GM12874 (cell line): ENCODE measurements around the gene GOLPH3.
A peak's percentile ranks its signal among the peaks of the same experiment; 100 is the strongest.

ENCODE experiments used
- TF ChIP-seq, protein P1 (sequence below): IDR thresholded peaks from 2 replicates; pipeline ENCODE4 v1.5.1; 2011; ENCODE audit warnings: low read depth, mild to moderate bottlenecking, control low read depth, low read length, moderate library complexity; ENCODE audit not compliant: insufficient read depth

GOLPH3 gene

DNA sequence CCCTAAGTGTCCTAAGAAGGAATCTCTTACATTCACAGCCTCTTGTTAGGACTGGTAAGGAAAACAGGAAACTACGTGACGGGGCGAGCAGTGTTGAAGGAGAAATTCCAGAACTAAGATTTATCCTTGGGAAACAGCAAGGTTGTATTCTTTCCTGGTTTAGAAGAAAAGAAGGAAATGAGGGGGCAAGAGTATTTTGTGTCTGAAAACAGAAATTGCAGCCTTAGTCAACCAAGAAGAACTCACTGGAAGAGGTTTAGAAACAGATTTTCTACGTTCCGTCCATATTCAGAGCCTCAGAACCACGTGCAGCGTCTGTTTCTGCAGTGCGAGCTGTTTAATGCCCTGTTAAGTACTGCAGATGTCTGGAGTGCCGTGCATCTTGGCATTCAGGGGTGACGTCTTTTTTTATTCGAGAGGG lies 75.2 kb downstream of the GOLPH3 start:
- TF ChIP-seq, protein P1, sequence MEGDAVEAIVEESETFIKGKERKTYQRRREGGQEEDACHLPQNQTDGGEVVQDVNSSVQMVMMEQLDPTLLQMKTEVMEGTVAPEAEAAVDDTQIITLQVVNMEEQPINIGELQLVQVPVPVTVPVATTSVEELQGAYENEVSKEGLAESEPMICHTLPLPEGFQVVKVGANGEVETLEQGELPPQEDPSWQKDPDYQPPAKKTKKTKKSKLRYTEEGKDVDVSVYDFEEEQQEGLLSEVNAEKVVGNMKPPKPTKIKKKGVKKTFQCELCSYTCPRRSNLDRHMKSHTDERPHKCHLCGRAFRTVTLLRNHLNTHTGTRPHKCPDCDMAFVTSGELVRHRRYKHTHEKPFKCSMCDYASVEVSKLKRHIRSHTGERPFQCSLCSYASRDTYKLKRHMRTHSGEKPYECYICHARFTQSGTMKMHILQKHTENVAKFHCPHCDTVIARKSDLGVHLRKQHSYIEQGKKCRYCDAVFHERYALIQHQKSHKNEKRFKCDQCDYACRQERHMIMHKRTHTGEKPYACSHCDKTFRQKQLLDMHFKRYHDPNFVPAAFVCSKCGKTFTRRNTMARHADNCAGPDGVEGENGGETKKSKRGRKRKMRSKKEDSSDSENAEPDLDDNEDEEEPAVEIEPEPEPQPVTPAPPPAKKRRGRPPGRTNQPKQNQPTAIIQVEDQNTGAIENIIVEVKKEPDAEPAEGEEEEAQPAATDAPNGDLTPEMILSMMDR = no peak

DNA sequence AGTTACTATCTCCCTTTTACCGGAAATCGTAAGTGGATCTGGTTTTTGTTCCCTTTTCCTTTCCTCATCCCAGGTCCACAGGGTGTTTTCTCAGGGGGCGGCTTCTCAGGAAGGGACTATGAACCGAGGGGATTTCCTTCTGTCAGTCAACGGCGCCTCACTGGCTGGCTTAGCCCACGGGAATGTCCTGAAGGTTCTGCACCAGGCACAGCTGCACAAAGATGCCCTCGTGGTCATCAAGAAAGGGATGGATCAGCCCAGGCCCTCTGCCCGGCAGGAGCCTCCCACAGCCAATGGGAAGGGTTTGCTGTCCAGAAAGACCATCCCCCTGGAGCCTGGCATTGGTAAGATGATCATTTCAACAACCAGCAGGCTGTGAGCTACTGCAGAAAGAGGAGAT lies 75.8 kb downstream of the GOLPH3 start:
- TF ChIP-seq, protein P1 = no peak

DNA sequence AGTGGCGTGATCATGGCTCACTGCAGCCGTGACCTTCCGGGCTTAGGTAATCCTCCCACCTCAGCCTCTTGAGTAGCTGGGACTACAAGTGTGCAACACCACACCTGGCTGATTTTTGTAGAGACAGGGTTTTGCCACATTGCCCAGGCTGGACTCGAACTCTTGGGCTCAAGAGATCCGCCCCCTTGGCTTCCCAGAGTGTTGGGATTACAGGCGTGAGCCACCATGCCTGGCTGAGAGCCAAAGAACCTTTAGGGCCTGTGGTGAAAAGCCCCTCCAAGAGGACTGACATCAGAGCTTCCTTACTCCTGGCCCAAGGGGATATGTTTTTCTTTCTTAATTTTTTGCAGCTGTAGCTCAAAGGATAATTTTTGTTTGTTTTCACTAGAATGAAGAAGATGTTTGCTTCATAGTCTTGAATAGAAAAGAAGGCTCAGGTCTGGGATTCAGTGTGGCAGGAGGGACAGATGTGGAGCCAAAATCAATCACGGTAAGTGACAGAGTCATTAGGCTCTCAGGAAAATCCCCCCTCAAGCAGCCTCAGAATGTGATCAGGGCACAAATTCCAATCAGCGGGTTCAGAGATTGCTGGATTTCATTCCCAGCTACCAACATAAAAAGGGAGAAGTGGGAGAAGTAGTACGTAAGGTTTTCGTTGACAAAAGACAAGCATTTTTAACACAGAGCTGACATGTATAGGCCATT lies 77.1 kb downstream of the GOLPH3 start:
- TF ChIP-seq, protein P1 = no peak

DNA sequence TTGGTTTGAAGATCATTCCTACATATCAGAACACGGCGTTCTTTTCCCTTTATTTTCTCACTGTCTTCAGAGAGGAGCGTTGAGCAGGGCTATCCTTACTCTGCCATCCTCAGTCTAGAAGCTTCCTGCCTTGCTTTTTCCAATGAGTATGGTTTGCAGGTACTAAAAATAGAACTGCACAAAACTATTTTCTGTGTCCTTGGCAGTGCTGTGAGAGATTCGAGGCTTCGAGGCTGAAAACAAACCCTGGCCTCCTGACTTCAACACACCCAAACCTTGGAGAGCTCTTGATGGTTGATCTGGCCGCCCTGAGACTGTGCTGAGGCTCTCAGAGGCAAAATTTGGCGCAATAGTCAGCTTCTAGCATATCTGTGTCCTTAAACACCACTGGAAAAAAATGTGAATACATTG lies 78.9 kb downstream of the GOLPH3 start:
- TF ChIP-seq, protein P1 = no peak

DNA sequence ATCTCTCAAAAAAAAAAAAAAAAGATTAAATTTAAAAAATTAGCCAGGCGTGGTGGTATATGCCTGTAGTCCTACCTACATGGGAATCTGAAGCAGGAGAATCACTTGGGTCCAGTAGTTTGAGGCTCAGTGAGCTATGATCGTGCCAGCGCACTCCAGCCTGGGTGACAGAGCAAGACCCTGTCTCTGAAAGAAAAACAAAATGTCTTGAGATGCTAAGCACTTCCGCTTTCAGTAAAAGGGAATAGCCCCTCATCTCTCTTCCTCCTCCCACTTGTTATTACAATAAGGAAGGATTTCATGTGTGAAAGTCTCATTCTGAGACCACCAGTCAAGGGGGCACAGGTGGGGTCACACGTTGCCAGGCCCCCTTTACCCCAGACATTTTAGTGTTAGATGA lies 79.4 kb downstream of the GOLPH3 start:
- TF ChIP-seq, protein P1 = no peak

DNA sequence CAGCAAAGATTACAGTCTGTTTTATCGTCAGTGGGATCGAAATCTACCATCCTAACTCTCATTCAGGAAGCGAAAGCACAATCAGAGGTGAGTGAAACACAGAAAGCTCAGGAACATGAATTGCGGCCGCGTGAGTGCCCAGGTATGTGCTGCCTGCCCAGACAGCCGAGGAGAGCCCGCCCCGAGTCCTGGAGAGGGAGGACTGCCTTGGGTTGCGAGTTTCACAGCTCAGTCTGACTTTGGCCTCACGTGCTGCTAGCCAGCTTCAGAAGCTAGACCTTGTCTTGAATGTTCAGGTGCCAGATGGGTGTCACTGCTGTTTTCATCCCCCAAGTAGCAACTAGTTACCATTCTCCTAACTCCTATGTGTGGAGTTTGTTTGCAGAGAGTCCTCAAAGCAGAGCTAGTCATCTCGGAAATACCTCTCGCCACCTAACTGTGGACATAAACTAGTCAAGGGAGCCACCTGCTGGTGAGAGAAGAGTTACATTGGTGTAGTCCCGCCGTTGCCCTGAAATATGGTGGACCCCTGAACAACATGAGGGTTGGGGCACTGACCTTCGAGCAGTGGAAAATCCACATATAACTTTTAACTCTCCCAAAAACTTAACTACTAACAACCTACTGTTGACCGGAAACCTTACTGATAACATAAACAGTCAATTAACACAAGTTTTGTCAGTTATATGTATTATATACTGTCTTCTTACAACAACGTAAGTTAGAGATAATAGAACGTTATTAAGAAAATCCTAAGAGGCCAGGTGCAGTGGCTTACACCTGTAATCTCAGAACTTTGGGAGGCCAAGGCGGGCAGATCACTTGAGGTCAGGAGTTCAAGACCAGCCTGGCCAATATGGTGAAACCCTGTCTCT lies 80.9 kb downstream of the GOLPH3 start:
- TF ChIP-seq, protein P1 = peak; percentile 72

DNA sequence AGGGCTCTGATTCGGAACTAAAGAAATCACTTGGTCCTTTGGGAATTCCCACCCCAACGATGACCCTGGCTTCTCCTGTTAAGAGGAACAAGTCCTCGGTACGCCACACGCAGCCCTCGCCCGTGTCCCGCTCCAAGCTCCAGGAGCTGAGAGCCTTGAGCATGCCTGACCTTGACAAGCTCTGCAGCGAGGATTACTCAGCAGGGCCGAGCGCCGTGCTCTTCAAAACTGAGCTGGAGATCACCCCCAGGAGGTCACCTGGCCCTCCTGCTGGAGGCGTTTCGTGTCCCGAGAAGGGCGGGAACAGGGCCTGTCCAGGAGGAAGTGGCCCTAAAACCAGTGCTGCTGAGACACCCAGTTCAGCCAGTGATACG lies 83.4 kb downstream of the GOLPH3 start:
- TF ChIP-seq, protein P1 = no peak
